Urothelium cell line (cell line): ENCODE measurements around the gene MALT1.

Source experiments
- DNase-seq: peaks from one replicate; pipeline ENCODE4 v3.0.0; 2011; ENCODE audit warnings: low spot score, mixed read lengths
- FAIRE-seq: peaks from 2 replicates; lab custom pipeline; 2011; peaks lifted over from hg19 to GRCh38; lab: Jason Lieb, UNC

Gene MALT1

DNA sequence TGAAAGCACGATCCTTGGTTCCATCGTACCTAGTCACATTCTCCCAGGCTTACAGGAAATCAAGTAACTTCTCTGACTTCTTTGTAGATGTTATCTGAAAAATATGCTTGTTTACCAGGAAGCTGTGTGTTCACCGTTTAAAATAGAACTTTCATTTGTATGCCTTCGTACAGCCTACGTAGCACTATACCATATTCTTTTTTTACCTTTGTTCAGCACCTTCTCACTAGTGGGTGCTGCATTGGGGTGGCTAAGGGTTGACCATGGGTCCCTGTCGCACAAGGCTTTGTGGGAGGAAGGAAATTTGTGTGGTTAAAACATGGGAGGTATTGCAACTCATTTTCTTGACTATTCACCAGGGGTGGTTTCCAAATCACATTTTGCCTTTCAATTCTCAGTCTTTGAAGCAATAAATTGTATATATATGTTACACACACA lies 16.6 kb downstream of the MALT1 start:
- no peak for DNase-seq
- no peak for FAIRE-seq

DNA sequence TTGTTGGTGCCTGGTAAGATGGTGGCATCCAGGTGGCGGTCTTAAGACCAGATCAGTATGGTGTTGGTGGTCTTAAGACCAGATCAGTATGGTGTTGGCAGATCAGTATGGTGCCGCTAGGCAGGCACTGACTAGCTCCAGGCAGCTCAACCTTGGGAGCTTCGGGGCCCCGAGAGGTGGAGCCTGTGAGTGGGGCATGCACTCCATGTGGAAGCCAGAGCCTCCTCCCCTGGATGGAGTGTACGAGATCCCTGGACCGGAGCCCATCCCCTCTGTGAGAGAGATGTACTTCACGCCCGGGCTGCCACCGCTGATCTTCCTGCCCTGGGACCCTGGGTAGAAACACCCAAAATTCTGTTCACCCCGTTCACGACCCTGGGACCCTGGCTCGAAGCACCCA lies 19.0 kb downstream of the MALT1 start:
- no peak for DNase-seq
- no peak for FAIRE-seq

- DNase-seq (no peak), FAIRE-seq (no peak)
Measured at GRCh38 chr18:58691256-58691655, 20.0 kb downstream of the MALT1 start.

DNA sequence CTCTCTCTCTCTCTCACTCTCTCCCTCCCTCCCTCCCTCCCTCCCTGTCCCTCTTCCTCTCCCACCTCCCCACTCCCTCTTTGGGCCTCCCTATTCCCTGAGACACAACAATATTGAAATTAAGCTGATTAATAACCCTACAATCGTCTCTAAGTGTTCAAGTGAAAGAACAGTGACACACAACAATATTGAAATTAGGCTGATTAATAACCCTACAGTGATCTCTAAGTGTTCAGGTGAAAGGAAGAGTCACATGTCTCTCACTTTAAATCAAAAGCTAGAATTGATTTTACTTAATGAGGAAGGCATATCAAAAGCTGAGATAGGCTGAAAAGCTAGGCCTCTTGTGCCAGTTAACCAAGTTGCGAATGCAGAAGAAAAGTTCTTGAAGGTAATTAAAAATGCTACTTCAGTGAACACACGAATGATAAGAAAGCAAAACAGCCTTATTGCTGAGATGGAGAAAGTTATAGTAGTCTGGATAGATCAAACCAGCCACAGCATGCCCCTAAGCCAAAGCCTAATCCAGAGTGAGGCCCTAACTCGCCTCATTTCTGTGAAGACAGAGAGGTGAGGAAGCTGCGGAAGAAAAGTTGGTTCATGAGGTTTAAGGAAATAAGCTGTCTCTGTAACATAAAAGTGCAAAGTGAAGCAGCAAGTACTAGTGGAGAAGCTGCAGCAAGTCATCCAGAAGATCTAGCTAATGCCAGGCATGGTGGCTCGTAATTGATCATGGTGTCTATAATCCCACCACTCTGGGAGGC lies 21.3 kb downstream of the MALT1 start:
- no peak for FAIRE-seq
- DNase-seq, result no peak

- DNase-seq, result no peak
- FAIRE-seq, result no peak
Measured at GRCh38 chr18:58694221-58694620, 23.0 kb downstream of the MALT1 start.

- DNase-seq (no peak), FAIRE-seq (no peak)
Measured at GRCh38 chr18:58694720-58695468, 23.6 kb downstream of the MALT1 start.

DNA sequence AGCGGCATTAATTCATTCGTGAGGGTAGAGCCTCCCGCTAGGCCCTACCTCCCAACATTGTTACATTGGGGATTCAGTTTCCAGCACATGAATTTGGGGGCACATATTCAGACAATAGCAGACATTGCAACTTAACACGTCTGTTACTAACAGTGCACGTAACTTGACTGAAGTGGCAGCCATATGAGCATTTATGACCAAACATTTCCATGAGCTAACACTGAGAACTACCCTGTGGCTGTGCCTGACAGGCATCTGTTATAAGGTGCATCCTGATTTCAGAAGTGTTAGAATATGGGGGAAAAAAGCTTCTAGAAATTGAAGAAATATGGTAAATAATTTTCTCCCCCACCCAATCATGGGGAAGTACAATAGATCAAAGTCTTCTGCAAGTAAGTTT lies 24.5 kb downstream of the MALT1 start:
- DNase-seq, result no peak
- no peak for FAIRE-seq

DNA sequence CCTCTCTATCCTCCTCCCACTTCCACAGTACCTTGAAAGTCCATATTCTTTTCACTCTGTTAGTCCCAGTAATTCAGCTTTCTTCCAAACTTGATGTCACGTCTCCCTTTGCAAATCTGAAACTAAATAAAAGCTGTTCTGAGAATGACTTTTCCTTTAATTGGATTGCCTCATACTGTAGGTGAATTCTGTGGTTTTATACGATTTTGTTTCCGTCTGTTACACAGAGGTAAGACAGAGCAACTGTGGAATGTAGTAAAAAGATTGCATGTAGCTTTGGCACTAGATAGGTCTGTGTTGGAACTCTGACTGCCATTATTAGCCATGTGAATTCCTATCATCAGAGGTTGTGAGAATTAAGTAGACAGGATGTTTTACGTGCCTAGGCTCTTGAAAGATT lies 25.9 kb downstream of the MALT1 start:
- DNase-seq, result no peak
- no peak for FAIRE-seq

GRCh38 chr18:58698701-58699193 lies 27.5 kb downstream of the MALT1 start:
- no peak for DNase-seq

GRCh38 chr18:58699551-58699950 lies 28.3 kb downstream of the MALT1 start:
- DNase-seq, result no peak
- FAIRE-seq, result no peak

More at GRCh38 chr18:58698701-58699193, 27.5 kb downstream of the MALT1 start:
- no peak for FAIRE-seq

DNA sequence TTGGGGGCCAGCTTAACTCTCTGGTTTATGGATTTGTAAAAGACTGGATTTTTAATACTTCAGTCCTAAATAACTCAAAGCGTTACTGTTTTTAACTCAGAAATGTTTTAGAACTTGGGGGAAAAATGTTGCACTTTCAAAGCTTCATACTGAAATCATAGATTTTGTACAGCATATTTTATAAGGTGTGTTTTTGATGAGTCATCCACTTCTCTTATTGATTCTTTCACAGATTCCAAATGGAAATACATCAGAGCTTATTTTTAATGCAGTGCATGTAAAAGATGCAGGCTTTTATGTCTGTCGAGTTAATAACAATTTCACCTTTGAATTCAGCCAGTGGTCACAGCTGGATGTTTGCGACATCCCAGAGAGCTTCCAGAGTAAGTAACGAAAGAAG lies 28.9 kb downstream of the MALT1 start:
- DNase-seq, result no peak
- FAIRE-seq, result no peak

DNA sequence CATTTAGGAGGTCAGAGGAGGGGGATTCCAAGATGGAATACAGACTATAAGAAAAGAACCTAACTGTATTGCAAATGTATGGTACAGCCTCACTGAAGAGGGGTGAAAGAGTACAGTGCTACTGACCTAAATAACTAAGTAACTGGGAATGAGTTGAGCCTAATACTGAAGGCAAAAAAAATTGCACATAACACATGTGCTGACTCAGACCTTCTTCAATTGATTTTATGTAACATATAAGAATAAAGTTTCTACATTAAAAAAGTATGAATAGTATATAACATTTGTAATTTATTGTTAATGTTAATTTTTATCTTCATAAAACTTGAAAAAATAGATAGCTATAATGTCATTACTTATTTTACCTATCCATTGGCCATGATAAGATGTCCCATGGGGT lies 41.7 kb downstream of the MALT1 start:
- FAIRE-seq (no peak), DNase-seq (no peak)

DNA sequence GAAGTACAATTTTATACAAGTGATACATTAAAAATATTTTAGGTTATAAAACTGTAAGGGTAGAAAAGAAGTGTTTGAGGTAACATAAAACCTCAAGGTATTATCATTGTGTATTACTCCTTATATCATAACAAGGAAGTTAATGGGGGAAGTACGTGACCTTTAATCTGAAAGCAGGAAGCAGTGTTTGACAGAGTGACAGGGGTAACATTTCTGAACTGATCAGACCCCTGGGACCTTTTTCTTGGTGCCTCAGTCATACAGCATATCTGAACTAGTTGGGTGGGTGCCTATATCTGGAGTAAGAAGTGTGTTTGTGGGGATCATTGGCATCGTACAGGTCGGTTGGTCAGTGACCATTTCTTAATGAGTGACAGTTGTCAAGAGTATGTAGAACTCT lies 43.0 kb downstream of the MALT1 start:
- FAIRE-seq (no peak), DNase-seq (no peak)

DNA sequence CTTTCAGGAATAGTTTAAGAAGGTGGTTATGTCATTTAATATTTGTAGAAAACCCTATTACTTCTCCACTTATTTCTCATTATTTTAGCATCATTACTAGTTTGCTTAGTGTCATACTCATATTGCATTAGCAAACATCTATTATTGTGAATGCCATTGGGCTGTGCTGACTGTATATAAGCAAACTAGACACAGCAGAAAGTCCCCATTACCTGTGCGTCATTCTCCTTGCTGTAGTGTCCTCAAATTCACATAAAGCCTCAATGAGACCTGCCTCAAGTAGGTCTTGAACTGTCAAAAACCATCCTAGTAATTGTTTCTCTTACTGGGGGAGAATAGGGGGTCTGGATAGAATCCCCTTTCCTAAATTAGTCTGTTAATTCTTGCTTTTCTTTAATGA lies 43.6 kb downstream of the MALT1 start:
- DNase-seq, result no peak
- no peak for FAIRE-seq

DNA sequence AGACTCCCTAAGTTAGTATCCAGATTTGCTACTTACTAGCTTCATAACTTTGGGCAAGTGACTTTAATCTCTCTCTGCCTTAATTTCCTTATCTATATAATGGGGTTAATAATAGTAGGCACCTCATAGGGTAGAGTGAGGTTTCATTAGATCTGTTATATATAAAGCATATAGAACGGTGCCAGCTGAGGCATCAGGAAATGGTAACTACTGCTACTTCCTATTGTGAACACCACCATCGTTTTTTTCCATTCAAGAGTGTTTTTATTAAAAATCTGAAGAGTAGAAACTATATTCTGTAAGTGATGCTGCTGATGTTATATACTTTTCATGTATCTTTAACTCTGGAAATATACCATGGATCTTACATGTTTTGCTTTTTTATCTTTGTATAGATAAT lies 44.3 kb downstream of the MALT1 start:
- DNase-seq (no peak), FAIRE-seq (no peak)

- FAIRE-seq (no peak), DNase-seq (no peak)
Measured at GRCh38 chr18:58716060-58716756, 44.9 kb downstream of the MALT1 start.

DNA sequence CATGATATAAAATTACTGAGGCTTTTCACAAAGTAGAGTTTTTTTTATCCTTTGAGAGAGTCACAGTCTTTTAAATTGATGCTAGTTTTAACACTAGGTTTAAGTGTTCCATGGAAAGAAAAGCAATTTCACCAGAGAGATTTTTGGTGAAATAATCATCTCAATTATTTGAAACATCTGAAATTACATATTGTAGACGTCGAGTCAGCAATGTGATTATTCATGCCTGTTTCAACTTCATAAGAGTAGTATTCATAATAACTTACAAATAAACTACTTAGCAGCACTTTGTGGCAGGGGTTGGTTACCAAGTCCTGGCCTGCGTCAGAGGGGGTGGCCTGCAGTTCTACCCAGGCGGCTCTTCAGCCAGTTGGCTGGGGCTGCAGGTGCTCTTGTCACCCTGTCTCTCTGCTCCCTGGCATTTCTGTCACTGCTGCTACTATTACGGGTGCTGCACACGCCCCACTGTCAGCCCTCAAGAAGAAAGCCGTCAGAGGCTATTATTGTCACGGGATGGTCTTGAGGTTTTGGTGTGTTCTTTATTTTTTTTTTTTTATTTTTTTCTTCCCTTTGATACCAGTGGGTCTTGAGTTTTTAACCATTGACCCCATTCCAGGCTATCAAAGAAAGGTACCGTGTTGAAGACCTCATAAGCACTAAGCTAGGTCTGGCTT lies 50.4 kb downstream of the MALT1 start:
- FAIRE-seq (no peak), DNase-seq (no peak)

- no peak for DNase-seq
- FAIRE-seq, result no peak
Measured at GRCh38 chr18:58723810-58724602, 52.7 kb downstream of the MALT1 start.

DNA sequence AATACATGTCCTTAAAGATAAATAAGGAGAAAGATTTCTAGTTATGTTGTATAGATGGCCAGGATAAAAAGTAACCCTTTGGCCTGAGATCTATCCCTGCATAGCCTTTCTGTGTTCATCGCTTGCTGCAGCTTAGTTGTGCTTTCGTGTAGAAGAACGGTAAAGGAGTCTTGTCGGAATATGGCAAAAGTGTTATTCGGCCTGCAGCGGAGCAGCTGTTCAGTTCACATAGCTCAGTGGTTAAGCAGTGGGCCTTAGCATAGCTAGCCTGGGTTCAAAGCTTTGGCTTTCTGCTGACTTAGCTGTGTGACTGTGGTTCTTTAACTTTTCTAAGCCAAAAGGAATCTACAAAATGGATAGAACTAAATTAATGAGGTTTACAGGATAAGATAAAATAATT lies 55.4 kb downstream of the MALT1 start:
- no peak for DNase-seq
- FAIRE-seq, result no peak

DNA sequence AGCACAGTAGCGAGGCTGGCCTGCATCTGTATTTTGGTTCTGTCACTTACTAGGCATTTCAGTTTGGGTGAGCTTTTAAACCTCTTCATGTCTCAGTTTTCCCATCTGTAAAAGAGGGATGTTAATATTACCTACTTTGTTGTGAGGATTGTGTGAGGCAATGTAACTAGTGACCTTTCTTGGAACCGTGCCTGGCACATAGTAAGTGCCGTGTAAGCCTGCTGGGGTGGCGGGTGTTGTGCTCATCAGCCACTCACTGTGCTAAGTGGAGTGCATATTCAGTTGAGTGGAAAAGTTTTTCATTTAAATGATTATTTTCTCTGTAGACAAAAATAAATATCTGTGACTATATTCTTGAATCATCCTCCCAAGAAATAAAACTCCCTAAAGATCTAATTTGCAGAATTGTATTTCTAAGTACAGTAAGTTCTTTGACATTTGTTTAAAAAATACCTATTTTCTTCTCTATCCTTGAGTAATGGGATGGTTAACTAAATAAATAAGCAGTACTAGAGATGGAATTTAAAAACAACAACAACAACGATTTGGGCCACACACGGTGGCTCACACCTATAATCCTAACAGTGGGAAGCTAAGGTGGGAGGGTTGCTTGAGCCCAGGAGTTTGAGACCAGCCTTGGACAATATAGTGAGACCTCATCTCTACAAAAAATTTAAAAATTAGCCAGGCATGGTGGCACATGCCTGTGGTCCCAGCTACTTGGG lies 56.7 kb downstream of the MALT1 start:
- FAIRE-seq (no peak), DNase-seq (no peak)
